HG03196 (cell line): ENCODE data around the gene MVK.

Source experiments
- ATAC-seq: cut with Tn5 transposase; IDR thresholded peaks from one replicate; pipeline ENCODE4 v1.9.1; 2021; ENCODE audit not compliant: unreplicated experiment

Gene MVK

GRCh38 chr12:109563291-109564284 is 10.0 kb upstream of the MVK start:
- no peak for ATAC-seq

- ATAC-seq: no peak
These were observed 7.2 kb upstream of the MVK start for GRCh38 chr12:109566424-109566823.

GRCh38 chr12:109567296-109567695 is 6.3 kb upstream of the MVK start:
- ATAC-seq: no peak

- no peak for ATAC-seq
These were observed 5.6 kb upstream of the MVK start for GRCh38 chr12:109567967-109568366.

GRCh38 chr12:109568486-109568885 is 5.1 kb upstream of the MVK start:
- no peak for ATAC-seq

GRCh38 chr12:109571773-109572505 is 1.7 kb upstream of the MVK start:
- ATAC-seq: no peak

- ATAC-seq: no peak
These were observed 1.1 kb upstream of the MVK start for GRCh38 chr12:109572506-109572845.

- no peak for ATAC-seq
These were observed 285 bp downstream of the MVK start for GRCh38 chr12:109573914-109574244.

GRCh38 chr12:109575683-109576082 is 2.1 kb downstream of the MVK start:
- ATAC-seq: no peak

- no peak for ATAC-seq
These were observed 3.7 kb downstream of the MVK start for GRCh38 chr12:109577311-109577710.

- no peak for ATAC-seq
These were observed 4.8 kb downstream of the MVK start for GRCh38 chr12:109578330-109578927.

GRCh38 chr12:109579639-109580038 is 6.0 kb downstream of the MVK start:
- ATAC-seq: no peak

GRCh38 chr12:109580272-109580671 is 6.7 kb downstream of the MVK start:
- no peak for ATAC-seq

GRCh38 chr12:109580684-109581333 is 7.2 kb downstream of the MVK start:
- ATAC-seq: no peak

GRCh38 chr12:109581334-109581691 is 7.7 kb downstream of the MVK start:
- ATAC-seq: no peak

- ATAC-seq: no peak
These were observed 8.3 kb downstream of the MVK start for GRCh38 chr12:109581856-109582255.

GRCh38 chr12:109582636-109583035 is 9.0 kb downstream of the MVK start:
- no peak for ATAC-seq

- no peak for ATAC-seq
These were observed 10.1 kb downstream of the MVK start for GRCh38 chr12:109583733-109584132.

GRCh38 chr12:109586385-109587296 is 13.0 kb downstream of the MVK start:
- no peak for ATAC-seq

GRCh38 chr12:109587921-109588320 is 14.3 kb downstream of the MVK start:
- no peak for ATAC-seq
